HFFc6 (cell line): ENCODE measurements around the gene KRT73. TPM values are rescaled to one million over a fixed set of nuclear protein-coding genes. Genes with fewer than 3 reads are reported as not detected.

Experiments
- DNase-seq: peaks from one replicate; pipeline ENCODE4 v3.0.0-alpha.2; 2018
- H3K27ac Mint-ChIP-seq: 2 replicates; pipeline ENCODE4 v1.8.0; 2020; ENCODE audit warnings: mild to moderate bottlenecking, mixed read lengths
- H3K27me3 Mint-ChIP-seq: 2 replicates; pipeline ENCODE4 v1.8.0; 2021; ENCODE audit warnings: mild to moderate bottlenecking, moderate library complexity, mixed read lengths; ENCODE audit not compliant: insufficient read depth
- H3K36me3 Mint-ChIP-seq: 2 replicates; pipeline ENCODE4 v1.8.0; 2021; ENCODE audit warnings: low read depth, mixed read lengths
- H3K4me1 Mint-ChIP-seq: 2 replicates; pipeline ENCODE4 v1.8.0; 2020; ENCODE audit warnings: low read depth, mixed read lengths
- H3K4me3 Mint-ChIP-seq: 2 replicates; pipeline ENCODE4 v1.8.0; 2020; ENCODE audit warnings: mild to moderate bottlenecking, moderate library complexity, mixed read lengths
- H3K9me3 Mint-ChIP-seq: 2 replicates; pipeline ENCODE4 v1.8.0; 2020; ENCODE audit warnings: mild to moderate bottlenecking, mixed read lengths
- total RNA-seq, 6 experiments: library from RNA; stranded (reverse); fragmentation: NEBNext Ultra II Directional; extraction: Animal tissue kit (Norgen Biotek cat#: 25700); gene quantifications; 2 replicates in 1 of 6; 3 replicates in 5 of 6; pipeline ENCODE4 v1.2.3, GENCODE V29; 2021
- TF ChIP-seq, protein P1 (sequence below): fragments of 200-600 bp; sonication (generic); IDR thresholded peaks from 2 replicates; pipeline ENCODE4 v1.5.0; 2021; ENCODE audit warnings: antibody characterized with exemption, mild to moderate bottlenecking

Gene KRT73
- total RNA-seq, 6 experiments from 2014 or later, result not detected

DNA sequence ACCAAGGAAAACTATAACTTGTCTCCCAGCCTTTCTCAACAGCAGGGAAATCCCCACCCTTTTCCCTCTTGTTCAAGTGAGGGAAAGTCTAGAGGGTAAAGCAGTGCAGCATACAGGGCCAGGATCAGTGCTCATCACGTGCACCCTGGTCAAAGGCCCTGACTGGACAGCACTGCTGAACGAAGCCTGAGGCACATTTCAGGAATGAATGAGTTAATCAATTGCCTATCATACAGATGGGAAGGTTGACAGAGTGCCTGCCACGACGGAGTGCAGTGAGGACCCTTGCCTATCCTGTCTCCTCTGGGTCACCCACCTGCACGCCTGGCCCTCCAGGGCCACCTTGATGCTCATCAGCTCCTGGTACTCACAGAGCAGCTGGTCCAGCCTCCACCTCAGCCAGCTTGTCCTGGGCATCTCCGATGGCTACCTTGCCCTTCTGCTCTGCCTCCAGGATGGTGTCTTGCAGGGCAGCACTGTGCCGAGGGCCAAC, 11.7 kb upstream of the KRT73 start:
- Mint-ChIP-seq H3K4me1 (no peaks in the 10 kb centered on the region), H3K36me3 (no peaks in the 10 kb centered on the region), H3K9me3 (no peaks in the 10 kb centered on the region), H3K27me3 (peaks cover 52% of the 10 kb centered on the region), H3K27ac (no peak overlapping the region), H3K4me3 (no peak overlapping the region)
- TF ChIP-seq, protein P1, sequence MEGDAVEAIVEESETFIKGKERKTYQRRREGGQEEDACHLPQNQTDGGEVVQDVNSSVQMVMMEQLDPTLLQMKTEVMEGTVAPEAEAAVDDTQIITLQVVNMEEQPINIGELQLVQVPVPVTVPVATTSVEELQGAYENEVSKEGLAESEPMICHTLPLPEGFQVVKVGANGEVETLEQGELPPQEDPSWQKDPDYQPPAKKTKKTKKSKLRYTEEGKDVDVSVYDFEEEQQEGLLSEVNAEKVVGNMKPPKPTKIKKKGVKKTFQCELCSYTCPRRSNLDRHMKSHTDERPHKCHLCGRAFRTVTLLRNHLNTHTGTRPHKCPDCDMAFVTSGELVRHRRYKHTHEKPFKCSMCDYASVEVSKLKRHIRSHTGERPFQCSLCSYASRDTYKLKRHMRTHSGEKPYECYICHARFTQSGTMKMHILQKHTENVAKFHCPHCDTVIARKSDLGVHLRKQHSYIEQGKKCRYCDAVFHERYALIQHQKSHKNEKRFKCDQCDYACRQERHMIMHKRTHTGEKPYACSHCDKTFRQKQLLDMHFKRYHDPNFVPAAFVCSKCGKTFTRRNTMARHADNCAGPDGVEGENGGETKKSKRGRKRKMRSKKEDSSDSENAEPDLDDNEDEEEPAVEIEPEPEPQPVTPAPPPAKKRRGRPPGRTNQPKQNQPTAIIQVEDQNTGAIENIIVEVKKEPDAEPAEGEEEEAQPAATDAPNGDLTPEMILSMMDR, result no peak
- DNase-seq, result no peak

DNA sequence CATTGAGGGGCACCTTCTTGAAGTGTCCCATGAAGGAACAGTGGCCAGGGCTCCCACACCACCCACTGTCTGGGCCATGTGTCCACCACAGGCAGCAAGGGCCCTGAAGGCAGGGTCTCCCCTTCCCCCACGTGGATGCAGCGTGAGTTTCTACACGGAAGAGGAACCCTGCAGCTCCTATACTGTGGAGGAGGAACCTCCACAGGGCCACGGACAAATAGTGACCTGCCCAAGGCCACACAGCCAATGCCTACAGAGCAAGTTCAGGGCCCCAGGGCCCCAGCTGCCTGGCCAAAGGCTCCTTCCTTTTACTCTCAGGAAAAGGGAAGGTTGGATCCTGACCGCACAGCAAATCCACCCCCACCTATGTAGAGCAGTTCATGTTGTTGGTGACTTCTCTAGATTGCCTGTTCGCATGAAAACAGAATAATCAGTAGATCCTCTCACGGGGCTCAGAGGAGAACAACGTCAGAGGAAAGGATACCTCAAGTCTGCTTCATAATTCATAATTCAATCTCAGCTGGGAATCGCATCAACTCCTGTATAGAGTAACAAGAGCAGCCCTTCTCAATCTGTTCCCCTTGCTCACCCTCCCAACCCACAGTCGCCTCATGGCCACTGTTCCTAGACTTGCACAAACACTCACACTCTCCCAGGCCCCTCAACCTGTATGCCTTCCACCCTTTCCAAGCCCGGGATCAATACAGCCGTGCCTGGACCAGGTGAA, 11.1 kb upstream of the KRT73 start:
- H3K36me3 Mint-ChIP-seq, result no peaks in the 10 kb centered on the region
- H3K4me3 Mint-ChIP-seq, result no peak overlapping the region
- no peak overlapping the region for H3K27ac Mint-ChIP-seq
- no peak for DNase-seq
- no peaks in the 10 kb centered on the region for H3K9me3 Mint-ChIP-seq
- peaks cover 52% of the 10 kb centered on the region for H3K27me3 Mint-ChIP-seq
- TF ChIP-seq, protein P1, result no peak
- no peaks in the 10 kb centered on the region for H3K4me1 Mint-ChIP-seq

DNA sequence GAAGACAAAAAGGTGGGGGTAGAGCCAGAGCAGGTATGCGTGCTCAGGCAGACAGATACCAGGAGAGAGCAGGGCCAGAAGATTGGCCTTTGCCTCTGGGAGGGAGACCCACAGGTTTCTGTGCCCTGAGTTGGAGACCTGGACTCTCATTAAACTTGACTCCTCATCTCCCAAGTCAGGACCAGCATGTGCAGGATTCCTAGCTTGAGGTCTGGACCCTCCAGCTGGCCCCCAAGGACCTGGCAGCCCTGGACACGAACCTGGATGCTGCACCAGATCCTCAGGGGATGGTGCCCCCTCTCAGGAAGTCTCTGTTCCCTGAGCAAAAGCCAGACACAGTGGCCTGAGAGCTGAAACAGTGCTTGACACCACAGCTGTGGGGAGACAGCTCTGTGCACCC, 10.5 kb upstream of the KRT73 start:
- H3K27ac Mint-ChIP-seq, result no peak overlapping the region
- H3K36me3 Mint-ChIP-seq, result no peaks in the 10 kb centered on the region
- no peak for DNase-seq

DNA sequence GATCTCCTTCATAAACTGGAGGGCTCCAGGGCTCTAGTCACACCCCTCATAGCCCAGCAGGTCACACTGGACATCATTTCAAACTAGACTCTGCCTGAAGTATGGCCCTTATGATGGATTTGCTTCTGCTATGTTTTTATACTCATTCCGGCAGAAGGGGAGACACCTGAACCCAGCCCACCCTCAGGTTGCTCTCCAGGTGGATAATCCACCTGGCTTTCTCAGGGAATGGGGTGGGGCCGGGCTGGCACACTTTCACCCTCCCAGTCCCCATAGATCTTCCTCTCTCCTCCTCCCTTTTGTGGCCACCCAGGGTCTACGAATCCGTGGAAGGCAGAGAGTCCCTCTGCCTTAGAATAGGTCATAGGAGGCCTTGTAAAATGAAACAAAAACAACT, 9.8 kb upstream of the KRT73 start:
- no peaks in the 10 kb centered on the region for H3K9me3 Mint-ChIP-seq
- DNase-seq, result no peak
- no peaks in the 10 kb centered on the region for H3K4me1 Mint-ChIP-seq
- no peak overlapping the region for H3K27ac Mint-ChIP-seq
- peaks cover 48% of the 10 kb centered on the region for H3K27me3 Mint-ChIP-seq
- TF ChIP-seq, protein P1, result no peak
- no peak overlapping the region for H3K4me3 Mint-ChIP-seq
- no peaks in the 10 kb centered on the region for H3K36me3 Mint-ChIP-seq

More for the DNA sequence above, 10.5 kb upstream of the KRT73 start:
- no peaks in the 10 kb centered on the region for H3K4me1 Mint-ChIP-seq
- TF ChIP-seq, protein P1, result no peak
- no peaks in the 10 kb centered on the region for H3K9me3 Mint-ChIP-seq
- H3K27me3 Mint-ChIP-seq, result peaks cover 49% of the 10 kb centered on the region
- H3K4me3 Mint-ChIP-seq, result no peak overlapping the region

DNA sequence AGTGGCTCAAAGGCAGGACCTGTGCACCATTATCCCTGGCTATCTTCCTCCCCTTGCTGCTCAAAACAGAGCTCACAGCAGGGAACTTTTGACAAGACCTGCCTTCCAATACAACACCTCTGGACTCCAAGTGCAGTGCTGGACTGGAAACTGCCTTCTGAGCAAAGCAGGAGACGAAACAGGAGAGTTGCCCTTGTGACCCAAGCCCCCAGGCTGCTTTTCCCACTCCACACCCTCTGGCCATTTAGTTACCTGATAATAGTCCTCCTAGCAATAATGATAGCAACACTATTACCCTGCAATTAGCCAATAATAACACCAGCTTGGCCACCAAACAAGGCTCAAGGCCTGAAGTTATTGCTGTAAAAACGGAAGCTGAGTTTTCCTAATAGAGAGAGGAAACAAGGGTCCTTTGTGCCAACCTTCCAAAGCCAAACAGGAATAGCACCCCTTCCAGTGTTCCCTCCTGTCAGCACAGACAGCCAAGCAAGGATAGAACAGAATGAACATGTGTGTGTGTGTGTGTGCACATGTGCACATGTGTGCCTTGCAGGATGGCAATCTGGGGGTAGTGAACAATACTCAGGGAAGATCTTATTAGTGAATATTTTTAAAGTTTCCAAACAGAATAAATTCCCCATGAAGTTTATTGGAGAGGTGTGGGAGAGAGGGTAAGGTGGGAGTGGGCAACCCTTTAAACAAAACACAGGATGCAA, 9.2 kb upstream of the KRT73 start:
- Mint-ChIP-seq H3K4me1 (no peaks in the 10 kb centered on the region), H3K9me3 (no peaks in the 10 kb centered on the region), H3K36me3 (no peaks in the 10 kb centered on the region), H3K27ac (no peak overlapping the region), H3K27me3 (peaks cover 51% of the 10 kb centered on the region), H3K4me3 (no peak overlapping the region)
- DNase-seq, result no peak
- TF ChIP-seq, protein P1, result no peak
